IMR-90 (cell line): ENCODE data around the gene RNF141.

Source experiments
- CEBPB ChIP-seq: IDR thresholded peaks from 2 replicates; pipeline ENCODE4 v1.6.1; 2012; ENCODE audit warnings: low read depth, low read length, improper control_type of control experiment
- POLR2A ChIP-seq: IDR thresholded peaks from 2 replicates; pipeline ENCODE4 v1.6.1; 2012; ENCODE audit warnings: mild to moderate bottlenecking, low read depth, low read length
- RFX5 ChIP-seq: IDR thresholded peaks from 2 replicates; pipeline ENCODE4 v1.8.0; 2012; ENCODE audit warnings: low read depth, mild to moderate bottlenecking, low read length, moderate library complexity
- TF ChIP-seq, protein P1 (sequence below): conservative IDR thresholded peaks from 2 replicates; pipeline ENCODE4 v1.5.1; 2012; ENCODE audit warnings: mild to moderate bottlenecking, low read depth, low read length, improper control_type of control experiment

DNA sequence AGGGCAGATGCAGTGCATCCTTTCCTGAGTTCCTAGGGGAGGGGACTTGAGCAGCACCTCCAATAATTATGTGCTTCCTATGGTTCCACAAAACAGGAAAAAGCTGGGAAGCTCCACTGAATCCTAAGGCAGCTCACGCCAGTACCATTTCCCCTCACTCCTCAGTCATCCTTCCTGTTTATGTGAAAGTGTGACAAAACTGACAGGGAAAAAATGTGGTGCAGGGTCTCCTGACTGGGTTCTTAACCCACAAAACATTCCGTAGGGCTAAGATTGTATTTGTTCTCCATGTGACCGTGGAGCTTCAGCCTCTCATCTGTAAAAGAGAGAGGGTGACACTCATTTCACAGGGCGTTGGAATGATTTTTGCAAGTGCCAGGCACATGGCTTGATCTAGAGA is 39.6 kb upstream of the RNF141 start:
- TF ChIP-seq, protein P1, sequence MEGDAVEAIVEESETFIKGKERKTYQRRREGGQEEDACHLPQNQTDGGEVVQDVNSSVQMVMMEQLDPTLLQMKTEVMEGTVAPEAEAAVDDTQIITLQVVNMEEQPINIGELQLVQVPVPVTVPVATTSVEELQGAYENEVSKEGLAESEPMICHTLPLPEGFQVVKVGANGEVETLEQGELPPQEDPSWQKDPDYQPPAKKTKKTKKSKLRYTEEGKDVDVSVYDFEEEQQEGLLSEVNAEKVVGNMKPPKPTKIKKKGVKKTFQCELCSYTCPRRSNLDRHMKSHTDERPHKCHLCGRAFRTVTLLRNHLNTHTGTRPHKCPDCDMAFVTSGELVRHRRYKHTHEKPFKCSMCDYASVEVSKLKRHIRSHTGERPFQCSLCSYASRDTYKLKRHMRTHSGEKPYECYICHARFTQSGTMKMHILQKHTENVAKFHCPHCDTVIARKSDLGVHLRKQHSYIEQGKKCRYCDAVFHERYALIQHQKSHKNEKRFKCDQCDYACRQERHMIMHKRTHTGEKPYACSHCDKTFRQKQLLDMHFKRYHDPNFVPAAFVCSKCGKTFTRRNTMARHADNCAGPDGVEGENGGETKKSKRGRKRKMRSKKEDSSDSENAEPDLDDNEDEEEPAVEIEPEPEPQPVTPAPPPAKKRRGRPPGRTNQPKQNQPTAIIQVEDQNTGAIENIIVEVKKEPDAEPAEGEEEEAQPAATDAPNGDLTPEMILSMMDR = no peak
- TF ChIP-seq POLR2A (no peak), CEBPB (no peak), RFX5 (no peak)
